ENCODE data around the gene ZNF264.

ZNF264 gene

GRCh38 chr19:57191141-57192076, at the start of gene ZNF264 (continued):
- TF ChIP-seq ZNF266 (tag by site-specific recombination; IDR thresholded peaks at IDR 0.05; ENCODE audit: low read depth) (no peak), ZNF37A (tag by site-specific recombination; IDR thresholded peaks at IDR 0.05) (no peak), ZNF223 (tag by site-specific recombination; IDR thresholded peaks at IDR 0.05) (no peak)

GRCh38 chr19:57141699-57142098, 49.6 kb upstream of the ZNF264 start:
- Histone ChIP-seq H3K27ac (ENCODE audit: extremely low read depth, low read depth, low read length) (no peak overlapping the region), H3K4me1 (ENCODE audit: control insufficient read depth, insufficient read depth, low read length) (no peaks in the 10 kb centered on the region), H3K36me3 (ENCODE audit: control insufficient read depth in 2 of 2, insufficient read depth in 1 of 2, low read length in 2 of 2) (no peaks in the 10 kb centered on the region), H3K4me3 (ENCODE audit: low read depth, low read length) (no peak overlapping the region), H3K9me3 (ENCODE audit: control insufficient read depth, insufficient read depth, low read depth, low read length) (no peaks in the 10 kb centered on the region; the same call in 1 of the 2 replicates)
- ChIA-PET CTCF (no interaction called here), POLR2A (no interaction called here)
- TF ChIP-seq ZSCAN23 (tag by site-specific recombination; IDR thresholded peaks at IDR 0.05), result no peak
- no peak for TF ChIP-seq ZNF704 (tag by site-specific recombination; IDR thresholded peaks at IDR 0.05)
- TF ChIP-seq ZNF654 (tag by site-specific recombination; IDR thresholded peaks at IDR 0.05; ENCODE audit: low read depth), result no peak
- TF ChIP-seq ZNF37A (tag by site-specific recombination; IDR thresholded peaks at IDR 0.05), result no peak

- POLR2A ChIA-PET, result no interaction called here
- H3K9me3 ChIP-seq (ENCODE audit: control insufficient read depth, insufficient read depth, low read depth, low read length), result no peaks in the 10 kb centered on the region
- no peak overlapping the region for H3K27ac ChIP-seq (ENCODE audit: extremely low read depth, low read depth, low read length)
- no peak overlapping the region for H3K4me3 ChIP-seq (ENCODE audit: low read depth, low read length)
- no peaks in the 10 kb centered on the region for H3K36me3 ChIP-seq (ENCODE audit: control insufficient read depth in 2 of 2, insufficient read depth in 1 of 2, low read length in 2 of 2)
- CTCF ChIA-PET, result no interaction called here
- TF ChIP-seq ZNF426 (tag by site-specific recombination; IDR thresholded peaks at IDR 0.05) (no peak), BCL11A (tag by site-specific recombination; IDR thresholded peaks at IDR 0.05; ENCODE audit: low read depth) (no peak), ZFP69B (tag by site-specific recombination; IDR thresholded peaks at IDR 0.05) (no peak), ZNF544 (tag by site-specific recombination; IDR thresholded peaks at IDR 0.05) (no peak), HOXC10 (CRISPR knock-in tag; IDR thresholded peaks at IDR 0.05) (no peak), GLIS1 (tag by site-specific recombination; IDR thresholded peaks at IDR 0.05) (no peak), ZNF776 (tag by site-specific recombination; IDR thresholded peaks at IDR 0.05; ENCODE audit: borderline replicate concordance) (no peak), TCF7L2 (IDR thresholded peaks at IDR 0.05; ENCODE audit: borderline replicate concordance, low read depth, low read length) (no peak), SETDB1 (IDR thresholded peaks at IDR 0.05; ENCODE audit: insufficient read length, low read length) (no peak), ZSCAN23 (tag by site-specific recombination; IDR thresholded peaks at IDR 0.05) (no peak), ZSCAN18 (tag by site-specific recombination; IDR thresholded peaks at IDR 0.05) (no peak)
- H3K4me1 ChIP-seq (ENCODE audit: control insufficient read depth, insufficient read depth, low read length), result no peaks in the 10 kb centered on the region
Measured at GRCh38 chr19:57152921-57153320, 38.4 kb upstream of the ZNF264 start.

GRCh38 chr19:57161985-57162539, 29.2 kb upstream of the ZNF264 start:
- H3K27ac ChIP-seq (ENCODE audit: extremely low read depth, low read depth, low read length), result no peak overlapping the region
- ChIA-PET POLR2A (no interaction called here), CTCF (interaction anchor here (0.9 kb wide), 1 partner anchor 63 kb away, joined by 3 read pairs; no protein-coding TSS in a partner anchor)
- H3K36me3 ChIP-seq (ENCODE audit: control insufficient read depth in 2 of 2, insufficient read depth in 1 of 2, low read length in 2 of 2), result no peaks in the 10 kb centered on the region
- H3K4me3 ChIP-seq (ENCODE audit: low read depth, low read length), result no peak overlapping the region
- no peaks in the 10 kb centered on the region for H3K4me1 ChIP-seq (ENCODE audit: control insufficient read depth, insufficient read depth, low read length)
- no peaks in the 10 kb centered on the region for H3K9me3 ChIP-seq (ENCODE audit: control insufficient read depth, insufficient read depth, low read depth, low read length)
- TF ChIP-seq INSM2 (tag by site-specific recombination; IDR thresholded peaks at IDR 0.05), result no peak
- no peak for TF ChIP-seq ZNF133 (tag by site-specific recombination; IDR thresholded peaks at IDR 0.05)
- TF ChIP-seq PRDM2 (tag by site-specific recombination; IDR thresholded peaks at IDR 0.05; ENCODE audit: borderline replicate concordance), result no peak
